Measurements from ENCODE around the gene SH2D5. TPM values are rescaled to one million over a fixed set of nuclear protein-coding genes. Genes with fewer than 3 reads are reported as not detected.

SH2D5 gene
- total and polyA plus RNA-seq, 9 donors = 0.15 to 1.8 (median 0.65) TPM; not detected in 1

DNA sequence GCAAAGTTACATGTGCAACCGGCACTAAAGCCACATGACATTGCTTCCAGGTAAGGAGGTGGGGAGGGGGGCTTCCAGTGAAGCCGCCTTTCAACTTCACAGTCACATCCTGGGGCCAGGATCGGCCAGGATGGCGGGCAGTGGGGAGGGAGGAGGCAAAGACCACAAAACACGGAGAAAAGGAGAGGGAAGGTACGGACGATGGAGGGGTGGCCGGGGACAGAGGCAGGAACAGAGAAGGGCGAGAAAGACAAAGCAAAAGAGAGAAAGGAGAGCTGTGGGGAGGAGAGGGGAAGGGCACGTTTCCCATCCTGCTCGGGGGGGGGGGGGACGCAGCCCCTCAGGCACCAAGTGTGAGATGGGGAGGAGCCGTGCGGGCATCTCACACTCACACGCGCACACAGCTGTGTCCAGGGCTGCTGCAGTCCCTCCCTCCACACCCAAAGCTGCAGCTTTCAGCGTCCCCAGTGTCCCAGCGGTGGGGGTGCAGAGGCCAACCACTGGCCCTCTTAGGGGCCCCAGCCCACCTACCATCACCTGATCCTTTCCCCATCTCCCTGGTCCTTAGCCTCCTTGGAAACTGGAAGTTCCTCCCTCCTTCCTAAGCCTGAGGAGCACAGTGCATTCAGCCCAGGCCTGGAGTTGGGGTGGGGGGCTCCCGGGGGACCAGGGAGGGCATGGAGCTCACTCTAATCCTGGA, 2.4 kb downstream of the SH2D5 start:
- DNase-seq = peak in 1 of 5 donors; percentile 3
- no peak overlapping the region for H3K27ac ChIP-seq
- intact Hi-C loops (cut with DNase I) = no loop called here

DNA sequence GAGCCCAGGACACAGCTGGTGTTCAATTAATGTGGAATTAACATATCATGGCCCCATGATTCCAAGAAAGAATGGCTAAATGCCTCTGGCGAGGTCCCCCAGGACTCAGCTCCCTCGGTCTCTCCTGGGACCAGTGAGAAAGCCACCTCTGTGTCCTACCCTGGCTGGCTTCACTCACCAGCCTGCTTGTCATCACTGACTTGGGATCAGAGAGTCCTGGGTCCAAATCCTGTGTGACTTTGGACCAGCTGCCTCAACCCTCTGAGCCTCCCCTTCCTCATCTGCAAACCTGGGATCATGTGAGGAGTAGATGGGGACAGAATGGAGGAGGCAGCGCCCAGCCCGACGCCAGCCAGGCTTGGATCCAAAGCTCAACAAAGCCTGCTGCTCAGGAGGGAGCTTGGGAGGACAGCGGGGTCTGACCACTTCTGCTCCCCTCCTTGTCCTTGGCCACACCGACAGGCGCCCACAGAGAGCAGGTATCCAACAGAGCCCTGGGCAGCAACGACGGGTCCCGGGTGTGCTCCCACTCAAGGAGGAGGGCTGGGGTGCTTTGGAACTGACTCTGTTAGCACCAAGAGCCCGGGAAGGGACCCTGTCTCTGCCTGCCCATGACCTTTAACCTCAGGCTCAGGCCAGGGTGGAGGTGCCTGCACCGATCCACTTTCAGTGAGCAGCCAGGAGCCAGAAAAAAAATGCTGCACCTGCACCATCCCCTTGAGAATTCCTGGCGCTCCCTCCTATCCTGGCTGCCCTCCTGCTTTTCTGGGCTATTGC, 3.2 kb downstream of the SH2D5 start:
- Histone ChIP-seq H3K36me3 (no peaks in the 10 kb centered on the region), H3K27ac (no peak overlapping the region), H3K4me1 (ENCODE audit: insufficient read depth) (peaks cover 7% of the 10 kb centered on the region), H3K27me3 (no peaks in the 10 kb centered on the region), H3K4me3 (no peak overlapping the region), H3K9me3 (no peaks in the 10 kb centered on the region)
- intact Hi-C loops (cut with DNase I) = no loop called here
- peak in 1 of 5 donors; percentile 8 for DNase-seq
- no peak for TF ChIP-seq POLR2A (IDR thresholded peaks at IDR 0.05)
- no peak for TF ChIP-seq EP300 (IDR thresholded peaks at IDR 0.05)
- TF ChIP-seq, protein P1, sequence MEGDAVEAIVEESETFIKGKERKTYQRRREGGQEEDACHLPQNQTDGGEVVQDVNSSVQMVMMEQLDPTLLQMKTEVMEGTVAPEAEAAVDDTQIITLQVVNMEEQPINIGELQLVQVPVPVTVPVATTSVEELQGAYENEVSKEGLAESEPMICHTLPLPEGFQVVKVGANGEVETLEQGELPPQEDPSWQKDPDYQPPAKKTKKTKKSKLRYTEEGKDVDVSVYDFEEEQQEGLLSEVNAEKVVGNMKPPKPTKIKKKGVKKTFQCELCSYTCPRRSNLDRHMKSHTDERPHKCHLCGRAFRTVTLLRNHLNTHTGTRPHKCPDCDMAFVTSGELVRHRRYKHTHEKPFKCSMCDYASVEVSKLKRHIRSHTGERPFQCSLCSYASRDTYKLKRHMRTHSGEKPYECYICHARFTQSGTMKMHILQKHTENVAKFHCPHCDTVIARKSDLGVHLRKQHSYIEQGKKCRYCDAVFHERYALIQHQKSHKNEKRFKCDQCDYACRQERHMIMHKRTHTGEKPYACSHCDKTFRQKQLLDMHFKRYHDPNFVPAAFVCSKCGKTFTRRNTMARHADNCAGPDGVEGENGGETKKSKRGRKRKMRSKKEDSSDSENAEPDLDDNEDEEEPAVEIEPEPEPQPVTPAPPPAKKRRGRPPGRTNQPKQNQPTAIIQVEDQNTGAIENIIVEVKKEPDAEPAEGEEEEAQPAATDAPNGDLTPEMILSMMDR (IDR thresholded peaks at IDR 0.05) = no peak
- 50 to 70% (median 50%) methylated on average over 14 of the region's 14 CpGs for WGBS, 3 donors

More for the DNA sequence above, 2.4 kb downstream of the SH2D5 start:
- Histone ChIP-seq H3K4me1 (ENCODE audit: insufficient read depth) (peaks cover 7% of the 10 kb centered on the region), H3K4me3 (no peak overlapping the region), H3K27me3 (no peaks in the 10 kb centered on the region), H3K9me3 (no peaks in the 10 kb centered on the region), H3K36me3 (no peaks in the 10 kb centered on the region)
- TF ChIP-seq POLR2A (IDR thresholded peaks at IDR 0.05) (no peak), EP300 (IDR thresholded peaks at IDR 0.05) (no peak)
- TF ChIP-seq, protein P1 (IDR thresholded peaks at IDR 0.05) = no peak
- WGBS, 3 donors = 10 to 24% (median 22%) methylated on average over 18 to 19 of the region's 19 CpGs

DNA sequence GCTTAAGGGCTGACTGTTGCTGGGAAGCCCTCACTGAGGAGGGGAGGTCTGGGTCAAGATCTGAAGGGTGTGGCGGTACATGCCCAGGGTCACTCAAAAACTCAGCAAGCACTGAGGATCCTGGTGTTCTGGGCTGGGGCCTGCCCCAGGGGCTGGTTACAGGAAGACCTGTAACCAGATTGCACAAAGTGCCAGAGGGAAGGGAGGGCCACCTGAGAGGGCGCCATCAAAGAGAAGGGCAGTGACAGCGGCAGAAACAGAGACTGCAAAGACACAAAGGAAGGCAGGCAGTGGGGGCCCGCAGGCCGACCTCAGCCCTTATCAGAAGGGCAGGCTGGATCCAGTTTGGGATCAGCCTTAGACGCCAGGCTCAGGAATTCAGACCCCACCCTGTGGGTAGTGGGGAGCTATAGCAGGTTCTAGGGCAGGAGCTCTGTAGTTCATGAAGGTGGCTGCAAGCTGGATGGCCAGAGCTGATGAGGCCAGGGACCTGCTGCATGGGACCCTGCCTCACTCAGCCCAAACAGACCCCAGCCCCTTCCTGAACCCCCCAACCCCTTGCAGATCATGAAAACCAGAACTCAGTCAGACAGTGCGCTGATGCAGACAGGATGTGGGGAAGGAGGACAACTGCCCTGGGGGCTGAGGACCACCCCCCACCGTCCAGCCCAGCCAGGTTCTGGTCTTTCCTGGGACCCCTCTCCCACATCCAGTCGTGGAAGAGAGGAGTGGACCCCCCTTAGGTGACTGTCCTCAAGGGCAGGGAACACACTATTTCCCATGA, 3.9 kb downstream of the SH2D5 start:
- TF ChIP-seq EP300 (IDR thresholded peaks at IDR 0.05) = no peak
- TF ChIP-seq, protein P1 (IDR thresholded peaks at IDR 0.05) = no peak
- no peak for TF ChIP-seq POLR2A (IDR thresholded peaks at IDR 0.05)
- H3K4me1 ChIP-seq (ENCODE audit: insufficient read depth) = peaks cover 7% of the 10 kb centered on the region
- no peaks in the 10 kb centered on the region for H3K9me3 ChIP-seq
- DNase-seq = peak in 3 of 5 donors; percentile 3 to 30 (median 13)
- 70 to 85% (median 77%) methylated on average over 9 of the region's 9 CpGs for WGBS, 3 donors
- intact Hi-C loops (cut with DNase I) = no loop called here
- H3K27ac ChIP-seq = no peak overlapping the region
- no peaks in the 10 kb centered on the region for H3K36me3 ChIP-seq
- no peaks in the 10 kb centered on the region for H3K27me3 ChIP-seq
- H3K4me3 ChIP-seq = no peak overlapping the region

DNA sequence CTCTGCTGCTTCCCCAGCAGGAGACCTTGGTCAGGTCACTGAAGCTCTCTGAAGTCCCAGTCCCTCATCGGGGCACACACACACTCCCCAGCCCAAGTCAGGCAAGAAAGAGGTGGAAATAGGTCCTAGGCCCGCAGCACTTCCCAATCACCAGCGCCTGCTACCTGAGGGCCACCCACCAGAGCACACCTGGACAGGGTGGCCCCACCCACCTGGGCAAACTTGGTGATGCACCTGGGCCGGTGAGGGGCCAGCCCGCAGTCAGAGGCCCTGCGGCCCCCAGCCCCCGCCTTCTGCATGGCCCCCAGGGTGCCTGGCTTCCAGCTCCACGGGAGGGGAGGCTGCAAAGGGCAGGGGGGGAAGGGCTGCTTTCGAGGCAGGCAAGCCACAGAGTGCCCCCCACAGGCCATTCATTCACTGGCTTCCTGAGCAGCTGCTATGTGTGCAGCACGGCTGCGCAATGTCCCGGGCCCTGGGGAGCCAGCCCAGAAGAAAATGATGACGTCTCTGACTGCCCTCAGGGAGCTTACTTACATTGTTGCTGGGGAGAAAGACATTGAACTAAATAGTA, 4.7 kb downstream of the SH2D5 start:
- DNase-seq = peak in 2 of 5 donors; percentile 15 to 36
- intact Hi-C loops (cut with DNase I) = no loop called here

More for the DNA sequence above, 4.7 kb downstream of the SH2D5 start:
- WGBS, 3 donors = 56 to 60% (median 57%) methylated on average over 13 of the region's 13 CpGs
- no peak for TF ChIP-seq POLR2A (IDR thresholded peaks at IDR 0.05)
- no peak for TF ChIP-seq EP300 (IDR thresholded peaks at IDR 0.05)
- TF ChIP-seq, protein P1 (IDR thresholded peaks at IDR 0.05) = no peak
- Histone ChIP-seq H3K27ac (no peak overlapping the region), H3K9me3 (no peaks in the 10 kb centered on the region), H3K4me3 (no peak overlapping the region), H3K27me3 (no peaks in the 10 kb centered on the region), H3K36me3 (no peaks in the 10 kb centered on the region), H3K4me1 (ENCODE audit: insufficient read depth) (peaks cover 5% of the 10 kb centered on the region)

Data from ovary (tissue), 9 donors.